H9 (cell line): ENCODE data around the gene GIT2. TPM values are rescaled to one million over a fixed set of nuclear protein-coding genes. Genes with fewer than 3 reads are reported as not detected.

ENCODE experiments used
- DNase-seq: peaks from one replicate; pipeline ENCODE4 v3.0.0-alpha.2; 2017
- H2AFZ ChIP-seq: one replicate; pipeline ENCODE4 v1.6.1; 2013; ENCODE audit warnings: mild to moderate bottlenecking, low read length, control low read depth, moderate library complexity
- H2AK5ac ChIP-seq: 2 replicates; pipeline ENCODE4 v1.6.1; 2013; ENCODE audit warnings: low read length, control low read depth, mixed read lengths; ENCODE audit not compliant: insufficient read length
- H2BK120ac ChIP-seq: one replicate; pipeline ENCODE4 v1.6.1; 2013; ENCODE audit warnings: low read depth, mild to moderate bottlenecking, low read length, control low read depth, inconsistent platforms; ENCODE audit not compliant: poor library complexity, severe bottlenecking
- H2BK12ac ChIP-seq: 2 replicates; pipeline ENCODE4 v1.6.1; 2013; ENCODE audit warnings: low read length, control low read depth, mixed read lengths, low read depth; ENCODE audit not compliant: insufficient read length
- H2BK15ac ChIP-seq: 2 replicates; pipeline ENCODE4 v1.6.1; 2013; ENCODE audit warnings: low read depth, low read length, control low read depth
- H2BK20ac ChIP-seq: one replicate; pipeline ENCODE4 v1.6.1; 2013; ENCODE audit warnings: low read depth, mild to moderate bottlenecking, low read length, control low read depth, inconsistent platforms; ENCODE audit not compliant: poor library complexity, severe bottlenecking
- H2BK5ac ChIP-seq: 2 replicates; pipeline ENCODE4 v1.6.1; 2013; ENCODE audit warnings: low read length, control low read depth, mixed read lengths; ENCODE audit not compliant: insufficient read length
- H3K14ac ChIP-seq: 2 replicates; pipeline ENCODE4 v1.6.1; 2013; ENCODE audit warnings: low read length, control low read depth; ENCODE audit not compliant: insufficient read depth
- H3K18ac ChIP-seq: 2 replicates; pipeline ENCODE4 v1.6.1; 2013; ENCODE audit warnings: low read depth, mild to moderate bottlenecking, mixed read lengths, low read length, control low read depth; ENCODE audit not compliant: insufficient read length
- H3K23ac ChIP-seq: 2 replicates; pipeline ENCODE4 v1.6.1; 2013; ENCODE audit warnings: low read length, control low read depth, mixed read lengths, low read depth; ENCODE audit not compliant: insufficient read length
- H3K23me2 ChIP-seq: 2 replicates; pipeline ENCODE4 v1.6.1; 2013; ENCODE audit warnings: low read depth, mild to moderate bottlenecking, mixed read lengths, low read length, control low read depth; ENCODE audit not compliant: insufficient read length, poor library complexity, severe bottlenecking
- H3K27ac ChIP-seq: 2 replicates; pipeline ENCODE4 v1.5.1; 2013; ENCODE audit warnings: low read length, control low read depth, mixed read lengths, low read depth; ENCODE audit not compliant: insufficient read length
- H3K27me3 ChIP-seq: 2 replicates; pipeline ENCODE4 v1.6.1; 2013; ENCODE audit warnings: low read length, control low read depth, inconsistent platforms; ENCODE audit not compliant: insufficient read depth
- H3K4ac ChIP-seq: 2 replicates; pipeline ENCODE4 v1.6.1; 2013; ENCODE audit warnings: low read depth, mild to moderate bottlenecking, control low read depth, inconsistent platforms, low read length, moderate library complexity
- H3K4me1 ChIP-seq: 2 replicates; pipeline ENCODE4 v1.6.1; 2013; ENCODE audit warnings: low read length, control low read depth, inconsistent platforms; ENCODE audit not compliant: insufficient read depth
- H3K4me2 ChIP-seq: 2 replicates; pipeline ENCODE4 v1.6.1; 2013; ENCODE audit warnings: low read length, control low read depth, mixed read lengths; ENCODE audit not compliant: insufficient read length, insufficient read depth
- H3K56ac ChIP-seq: 2 replicates; pipeline ENCODE4 v1.6.1; 2013; ENCODE audit warnings: low read depth, mild to moderate bottlenecking, mixed read lengths, low read length, control low read depth; ENCODE audit not compliant: insufficient read length
- H3K79me1 ChIP-seq: 2 replicates; pipeline ENCODE4 v1.6.1; 2013; ENCODE audit warnings: low read depth, mild to moderate bottlenecking, moderate library complexity, low read length, control low read depth, inconsistent platforms; ENCODE audit not compliant: insufficient read depth, poor library complexity, severe bottlenecking
- H3K79me2 ChIP-seq: 2 replicates; pipeline ENCODE4 v1.6.1; 2013; ENCODE audit warnings: low read length, control low read depth, inconsistent platforms; ENCODE audit not compliant: insufficient read depth
- H3K9ac ChIP-seq: 2 replicates; pipeline ENCODE4 v1.6.1; 2013; ENCODE audit warnings: low read length, control low read depth, mixed read lengths; ENCODE audit not compliant: insufficient read length; ENCODE audit errors: extremely low read depth
- H3K9me3 ChIP-seq: one replicate; pipeline ENCODE4 v1.6.1; 2013; ENCODE audit warnings: low read depth, low read length, inconsistent platforms; ENCODE audit not compliant: control insufficient read depth
- H3T11ph ChIP-seq: one replicate; pipeline ENCODE4 v1.6.1; 2013; ENCODE audit warnings: mild to moderate bottlenecking, low read length, control low read depth, inconsistent platforms
- H4K20me1 ChIP-seq: one replicate; pipeline ENCODE4 v1.6.1; 2013; ENCODE audit not compliant: control insufficient read depth, insufficient read length, insufficient read depth
- H4K5ac ChIP-seq: 2 replicates; pipeline ENCODE4 v1.6.1; 2013; ENCODE audit warnings: low read depth, mild to moderate bottlenecking, mixed read lengths, low read length, control low read depth; ENCODE audit not compliant: insufficient read length
- H4K8ac ChIP-seq: replicated peaks from 2 replicates; pipeline ENCODE4 v1.6.1; 2013; ENCODE audit warnings: low read length, control low read depth, mixed read lengths, low read depth; ENCODE audit not compliant: insufficient read length
- H4K91ac ChIP-seq: 2 replicates; pipeline ENCODE4 v1.6.1; 2013; ENCODE audit warnings: low read depth, mild to moderate bottlenecking, moderate library complexity, mixed read lengths, low read length, control low read depth; ENCODE audit not compliant: insufficient read length
- H3K27ac Mint-ChIP-seq, 3 experiments: 2 replicates in 2 of 3; 3 replicates in 1 of 3; pipeline ENCODE4 v1.8.0; 2020 to 2021; ENCODE audit warnings: mixed read lengths in 3 of 3, mild to moderate bottlenecking in 1 of 3, moderate library complexity in 1 of 3
- H3K27me3 Mint-ChIP-seq: 2 replicates; pipeline ENCODE4 v1.8.0; 2021; ENCODE audit warnings: low read depth, mild to moderate bottlenecking, moderate library complexity, mixed read lengths
- H3K36me3 Mint-ChIP-seq, 3 experiments: 2 replicates in 2 of 3; 3 replicates in 1 of 3; pipeline ENCODE4 v1.8.0; 2020 to 2021; ENCODE audit warnings: low read depth in 3 of 3, mixed read lengths in 3 of 3; ENCODE audit not compliant: insufficient read depth in 1 of 3
- H3K4me1 Mint-ChIP-seq, 2 experiments: 2 replicates each; pipeline ENCODE4 v1.8.0; 2020; ENCODE audit warnings: mixed read lengths in 2 of 2
- H3K4me3 Mint-ChIP-seq, 2 experiments: 2 replicates in 1 of 2; 3 replicates in 1 of 2; pipeline ENCODE4 v1.8.0; 2020 to 2021; ENCODE audit warnings: mild to moderate bottlenecking in 2 of 2, mixed read lengths in 2 of 2, moderate library complexity in 1 of 2
- H3K9me3 Mint-ChIP-seq, 2 experiments: 2 replicates in 1 of 2; 3 replicates in 1 of 2; pipeline ENCODE4 v1.8.0; 2020; ENCODE audit warnings: mild to moderate bottlenecking in 2 of 2, mixed read lengths in 2 of 2, moderate library complexity in 1 of 2
- WGBS: extraction: QIAGEN DNeasy Blood & Tissue Kit; methylation state at CpG from one replicate; pipeline ENCODE4 v1.1.7; 2013; ENCODE audit warnings: missing lambda C conversion rate, low lambda C conversion rate, mixed read lengths; ENCODE audit not compliant: insufficient read length; ENCODE audit errors: extremely low coverage; 5-methylcytosine and 5-hydroxymethylcytosine counted together
- total RNA-seq: library from RNA; stranded (reverse); gene quantifications from 2 replicates; pipeline ENCODE4 v1.2.1, GENCODE V29; 2021
- TF ChIP-seq, protein P1 (sequence below): fragments of 200-600 bp; sonication (generic); conservative IDR thresholded peaks from 3 replicates; pipeline ENCODE4 v1.8.0; 2021; ENCODE audit warnings: antibody characterized with exemption, mild to moderate bottlenecking

GIT2 gene
- total RNA-seq, 1 experiment from 2014 or later: 27.0 TPM

DNA sequence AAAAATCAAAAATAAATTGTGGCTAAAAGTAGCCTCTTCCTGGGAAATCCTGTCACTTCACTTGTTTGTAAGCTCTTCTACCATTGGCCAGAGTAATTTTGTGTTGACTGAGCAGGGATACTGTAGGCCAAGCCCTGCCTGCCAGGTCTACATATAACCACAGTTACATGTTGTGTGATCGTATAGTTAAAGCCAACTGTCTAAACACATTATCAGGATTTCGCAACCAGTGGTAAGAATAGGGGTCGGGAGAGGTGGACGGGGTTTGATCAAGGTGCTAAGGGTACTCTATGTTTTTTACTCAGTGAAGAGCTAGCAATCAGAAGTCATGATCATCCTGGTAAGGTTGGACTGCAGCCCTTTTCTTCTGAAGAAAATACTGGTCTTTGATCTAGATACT, 16.5 kb upstream of the GIT2 start:
- Histone ChIP-seq H2BK120ac (no peak overlapping the region), H2BK20ac (no peak overlapping the region), H3K79me2 (no peaks in the 10 kb centered on the region), H2AFZ (no peak overlapping the region), H3K23ac (no peak overlapping the region), H4K8ac (no peak overlapping the region), H2BK12ac (no peak overlapping the region), H2BK5ac (no peak overlapping the region), H4K5ac (no peak overlapping the region), H4K20me1 (no peaks in the 10 kb centered on the region), H2AK5ac (no peak overlapping the region), H3K4me2 (no peak overlapping the region), H3K9me3 (no peaks in the 10 kb centered on the region), H3K56ac (no peak overlapping the region), H3K27ac (no peak overlapping the region), H3K4ac (no peak overlapping the region), H3T11ph (no peak overlapping the region), H3K79me1 (no peaks in the 10 kb centered on the region), H4K91ac (no peak overlapping the region), H3K18ac (no peak overlapping the region), H3K4me1 (no peaks in the 10 kb centered on the region), H2BK15ac (no peak overlapping the region), H3K23me2 (no peaks in the 10 kb centered on the region), H3K27me3 (no peaks in the 10 kb centered on the region), H3K9ac (no peak overlapping the region), H3K14ac (no peak overlapping the region)
- H3K36me3 Mint-ChIP-seq: peaks cover 0 to 14% (median 2%) of the 10 kb centered on the region in 3 experiments; a peak in 3 of 7 replicates
- no peak overlapping the region; a peak in 1 of 7 replicates for H3K27ac Mint-ChIP-seq
- no peaks in the 10 kb centered on the region for H3K4me1 Mint-ChIP-seq
- TF ChIP-seq, protein P1, sequence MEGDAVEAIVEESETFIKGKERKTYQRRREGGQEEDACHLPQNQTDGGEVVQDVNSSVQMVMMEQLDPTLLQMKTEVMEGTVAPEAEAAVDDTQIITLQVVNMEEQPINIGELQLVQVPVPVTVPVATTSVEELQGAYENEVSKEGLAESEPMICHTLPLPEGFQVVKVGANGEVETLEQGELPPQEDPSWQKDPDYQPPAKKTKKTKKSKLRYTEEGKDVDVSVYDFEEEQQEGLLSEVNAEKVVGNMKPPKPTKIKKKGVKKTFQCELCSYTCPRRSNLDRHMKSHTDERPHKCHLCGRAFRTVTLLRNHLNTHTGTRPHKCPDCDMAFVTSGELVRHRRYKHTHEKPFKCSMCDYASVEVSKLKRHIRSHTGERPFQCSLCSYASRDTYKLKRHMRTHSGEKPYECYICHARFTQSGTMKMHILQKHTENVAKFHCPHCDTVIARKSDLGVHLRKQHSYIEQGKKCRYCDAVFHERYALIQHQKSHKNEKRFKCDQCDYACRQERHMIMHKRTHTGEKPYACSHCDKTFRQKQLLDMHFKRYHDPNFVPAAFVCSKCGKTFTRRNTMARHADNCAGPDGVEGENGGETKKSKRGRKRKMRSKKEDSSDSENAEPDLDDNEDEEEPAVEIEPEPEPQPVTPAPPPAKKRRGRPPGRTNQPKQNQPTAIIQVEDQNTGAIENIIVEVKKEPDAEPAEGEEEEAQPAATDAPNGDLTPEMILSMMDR: no peak
- WGBS: no CpG with 5 or more reads among the region's 4 CpGs
- no peaks in the 10 kb centered on the region for H3K27me3 Mint-ChIP-seq
- DNase-seq: no peak
- H3K9me3 Mint-ChIP-seq: no peaks in the 10 kb centered on the region
- no peak overlapping the region for H3K4me3 Mint-ChIP-seq
